Right lobe of liver (tissue), 4 donors: ENCODE results near the gene DDN.

Experiments
- CTCF ChIP-seq, 4 donors: fragments of 200-600 bp in 3 of 4; fragments of 450-650 bp in 1 of 4; IDR thresholded peaks; one replicate each; pipeline versions ENCODE4 v1.5.1 to v1.8.0; 2016 to 2022; ENCODE audit warnings: antibody characterized with exemption in 4 of 4, mild to moderate bottlenecking in 2 of 4
- POLR2A ChIP-seq: fragments of 450-650 bp; IDR thresholded peaks from one replicate; pipeline ENCODE4 v1.6.1; 2017; ENCODE audit warnings: antibody characterized with exemption, mild to moderate bottlenecking
- donor health status: DM: no; HTN: no; CAD: no.
- donor health status: DM: no; HTN: no; CAD: no.
- donor health status: DM: no; HTN: yes; CAD: no.

- TF ChIP-seq CTCF (IDR thresholded peaks at IDR 0.05) (no peak), POLR2A (no peak)
Observed at GRCh38 chr12:49037947-49038237, 38.7 kb upstream of the DDN start.
